Epithelial cell of esophagus (primary cell): ENCODE results near the gene SFMBT1.

Source experiments
- DNase-seq: peaks from one replicate; pipeline ENCODE4 v3.0.0; 2010; ENCODE audit warnings: low read depth
- H3K4me3 ChIP-seq: 2 replicates; pipeline ENCODE4 v1.5.1; 2011; ENCODE audit warnings: mild to moderate bottlenecking, low read length, control low read depth
- TF ChIP-seq, protein P1 (sequence below): IDR thresholded peaks from 2 replicates; pipeline ENCODE4 v1.5.1; 2011; ENCODE audit warnings: low read depth, mild to moderate bottlenecking, low read length, control low read depth, inconsistent platforms; ENCODE audit not compliant: insufficient read depth; ENCODE audit errors: missing control alignments

Gene SFMBT1

DNA sequence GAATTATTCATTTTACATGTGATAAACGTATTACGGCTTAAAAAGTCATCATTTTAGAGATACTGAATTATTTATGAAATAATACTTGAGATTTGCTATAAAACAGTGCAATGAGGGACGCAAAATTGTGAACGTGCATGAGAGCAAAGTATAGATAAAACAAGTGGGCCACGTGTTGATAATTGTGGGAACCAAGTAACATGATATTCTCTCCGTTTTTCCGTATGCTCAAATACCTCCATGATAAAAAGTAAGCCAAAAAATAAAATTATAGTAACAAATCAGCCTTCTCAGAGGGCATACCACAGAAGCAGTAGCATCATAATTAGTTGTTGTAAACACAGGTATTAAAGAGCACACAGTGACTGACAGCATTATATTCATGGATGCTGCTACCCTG, 42.6 kb downstream of the SFMBT1 start:
- TF ChIP-seq, protein P1, sequence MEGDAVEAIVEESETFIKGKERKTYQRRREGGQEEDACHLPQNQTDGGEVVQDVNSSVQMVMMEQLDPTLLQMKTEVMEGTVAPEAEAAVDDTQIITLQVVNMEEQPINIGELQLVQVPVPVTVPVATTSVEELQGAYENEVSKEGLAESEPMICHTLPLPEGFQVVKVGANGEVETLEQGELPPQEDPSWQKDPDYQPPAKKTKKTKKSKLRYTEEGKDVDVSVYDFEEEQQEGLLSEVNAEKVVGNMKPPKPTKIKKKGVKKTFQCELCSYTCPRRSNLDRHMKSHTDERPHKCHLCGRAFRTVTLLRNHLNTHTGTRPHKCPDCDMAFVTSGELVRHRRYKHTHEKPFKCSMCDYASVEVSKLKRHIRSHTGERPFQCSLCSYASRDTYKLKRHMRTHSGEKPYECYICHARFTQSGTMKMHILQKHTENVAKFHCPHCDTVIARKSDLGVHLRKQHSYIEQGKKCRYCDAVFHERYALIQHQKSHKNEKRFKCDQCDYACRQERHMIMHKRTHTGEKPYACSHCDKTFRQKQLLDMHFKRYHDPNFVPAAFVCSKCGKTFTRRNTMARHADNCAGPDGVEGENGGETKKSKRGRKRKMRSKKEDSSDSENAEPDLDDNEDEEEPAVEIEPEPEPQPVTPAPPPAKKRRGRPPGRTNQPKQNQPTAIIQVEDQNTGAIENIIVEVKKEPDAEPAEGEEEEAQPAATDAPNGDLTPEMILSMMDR: no peak
- no peak for DNase-seq
- no peak overlapping the region for H3K4me3 ChIP-seq

DNA sequence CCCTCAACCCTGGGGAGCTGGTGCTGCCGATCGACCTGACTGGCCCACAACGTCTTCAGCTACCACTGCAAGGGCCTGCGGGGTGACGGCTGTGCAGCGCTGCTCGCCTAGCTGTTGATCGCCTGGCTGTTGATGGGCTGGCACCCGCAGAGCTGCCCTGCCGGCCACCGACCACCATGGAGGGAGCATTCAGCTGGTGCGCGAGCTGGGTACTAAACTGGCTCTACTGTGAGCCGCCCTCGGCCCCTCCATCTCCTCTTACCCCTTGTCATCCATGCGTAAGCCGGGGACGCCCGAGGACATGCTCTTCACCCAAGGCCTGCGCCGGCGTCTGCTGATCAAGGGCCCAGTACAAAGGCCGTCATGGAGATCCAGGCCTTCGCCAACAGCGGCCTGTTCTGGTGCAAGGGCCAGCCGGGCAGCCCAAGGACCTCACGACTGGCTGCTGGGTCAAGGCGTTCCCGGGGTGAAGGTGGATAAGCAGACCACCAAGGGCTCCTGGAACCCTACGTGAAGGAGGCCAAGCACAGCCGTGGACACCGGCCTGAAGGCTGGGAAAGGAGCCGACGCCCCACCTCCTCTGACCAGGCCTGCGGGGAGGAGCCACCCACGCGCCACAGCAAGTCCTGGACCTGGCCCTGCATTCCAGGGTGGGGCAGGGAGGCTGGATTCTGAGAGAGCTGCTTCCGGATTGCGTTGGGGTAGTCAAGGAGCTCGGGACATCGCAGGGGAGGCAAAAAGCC, 46.9 kb downstream of the SFMBT1 start:
- TF ChIP-seq, protein P1: no peak
- peak; percentile 44 for DNase-seq
- no peak overlapping the region for H3K4me3 ChIP-seq

DNA sequence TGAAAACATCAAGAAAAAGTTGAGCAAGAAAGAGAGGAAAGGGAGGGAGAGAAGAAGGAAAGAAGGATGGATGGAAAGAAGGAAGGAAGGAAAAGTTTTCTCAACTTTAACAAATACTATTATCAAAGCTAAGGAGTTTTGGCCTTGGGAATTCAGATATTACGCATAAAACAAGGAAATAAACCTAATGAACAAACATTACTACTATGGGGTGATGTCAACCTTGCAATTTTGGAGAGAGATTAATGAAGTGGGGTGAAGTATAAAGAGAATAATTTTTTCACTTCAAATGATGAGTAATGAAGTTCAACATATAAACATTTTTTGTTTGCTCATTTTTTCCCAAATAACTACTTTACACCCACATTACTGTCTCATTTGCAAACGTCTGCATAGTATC, 55.2 kb downstream of the SFMBT1 start:
- DNase-seq: no peak
- H3K4me3 ChIP-seq: no peak overlapping the region
- TF ChIP-seq, protein P1: no peak

- H3K4me3 ChIP-seq: no peak overlapping the region
- peak; percentile 43 for DNase-seq
- TF ChIP-seq, protein P1: peak; percentile 33
These were observed 58.9 kb downstream of the SFMBT1 start for GRCh38 chr3:52986938-52987337.

DNA sequence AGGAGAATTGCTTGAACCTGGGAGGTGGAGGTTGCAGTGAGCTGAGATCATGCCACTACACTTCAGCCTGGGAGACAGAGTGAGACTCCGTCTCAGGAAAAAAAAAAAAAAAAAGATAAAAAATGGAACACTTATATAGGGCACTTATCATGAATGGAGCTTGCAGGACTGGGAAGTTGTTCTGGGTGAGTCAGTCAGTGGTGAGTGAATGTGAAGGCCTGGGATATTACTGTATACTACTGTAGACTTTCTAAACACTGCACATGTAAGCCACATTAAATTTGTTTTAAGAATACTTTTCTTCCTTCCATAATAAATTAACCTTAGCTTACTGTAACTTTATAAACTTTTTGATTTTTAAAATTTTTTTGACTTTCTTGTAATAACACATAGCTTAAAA, 59.8 kb downstream of the SFMBT1 start:
- DNase-seq: peak; percentile 33
- no peak overlapping the region for H3K4me3 ChIP-seq
- TF ChIP-seq, protein P1: no peak

- H3K4me3 ChIP-seq: no peak overlapping the region
- TF ChIP-seq, protein P1: no peak
- DNase-seq: no peak
These were observed 62.0 kb downstream of the SFMBT1 start for GRCh38 chr3:52983828-52984227.

- TF ChIP-seq, protein P1: no peak
- no peak for DNase-seq
- no peak overlapping the region for H3K4me3 ChIP-seq
These were observed 62.5 kb downstream of the SFMBT1 start for GRCh38 chr3:52983336-52983807.
